Cardiac fibroblast (primary cell): ENCODE data around the gene DCAF6.
A peak's percentile ranks its signal among the peaks of the same experiment; 100 is the strongest.
"Not testable (repeated sequence)": the region's sequence is repeated elsewhere in the genome, so short reads cannot be mapped to it uniquely, and the experiment has no call there.

Source experiments
- DNase-seq, 2 donors: peaks; one replicate each; pipeline versions ENCODE4 v3.0.0 to v3.0.0-alpha.2; 2010; ENCODE audit warnings: low read depth in 2 of 2
- H3K4me3 ChIP-seq, 2 donors: replicated peaks in 1 of 2; 1 replicate in 1 of 2; 2 replicates in 1 of 2; pipeline ENCODE4 v1.5.1; 2011; ENCODE audit warnings: low read depth in 2 of 2, low read length in 2 of 2, mild to moderate bottlenecking in 2 of 2, moderate library complexity in 1 of 2
- CTCF ChIP-seq: IDR thresholded peaks from one replicate; pipeline ENCODE4 v1.5.1; 2011; ENCODE audit warnings: low read depth, mild to moderate bottlenecking, low read length, inconsistent platforms

DCAF6 gene

DNA sequence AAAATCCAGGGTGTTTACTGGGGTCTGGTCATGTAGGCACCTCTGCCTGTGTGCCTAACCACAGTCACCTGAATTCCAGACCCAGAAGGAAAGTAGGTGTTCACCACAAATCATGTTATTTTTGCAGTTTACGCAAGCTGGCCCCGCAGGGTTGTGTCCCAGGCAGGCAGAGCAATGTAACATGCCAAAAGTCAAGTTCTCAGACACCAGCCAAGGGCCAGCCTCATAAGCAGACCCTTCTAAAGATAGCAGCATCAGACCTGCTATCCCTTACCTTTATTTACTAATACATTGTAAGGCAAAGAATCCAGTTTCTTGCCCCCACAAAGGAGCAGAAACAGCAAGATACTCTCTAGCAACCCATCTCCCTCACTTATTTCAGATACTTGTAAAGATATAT lies 117.2 kb downstream of the DCAF6 start:
- no peak for DNase-seq
- TF ChIP-seq CTCF: no peak
- H3K4me3 ChIP-seq: no peak overlapping the region

DNA sequence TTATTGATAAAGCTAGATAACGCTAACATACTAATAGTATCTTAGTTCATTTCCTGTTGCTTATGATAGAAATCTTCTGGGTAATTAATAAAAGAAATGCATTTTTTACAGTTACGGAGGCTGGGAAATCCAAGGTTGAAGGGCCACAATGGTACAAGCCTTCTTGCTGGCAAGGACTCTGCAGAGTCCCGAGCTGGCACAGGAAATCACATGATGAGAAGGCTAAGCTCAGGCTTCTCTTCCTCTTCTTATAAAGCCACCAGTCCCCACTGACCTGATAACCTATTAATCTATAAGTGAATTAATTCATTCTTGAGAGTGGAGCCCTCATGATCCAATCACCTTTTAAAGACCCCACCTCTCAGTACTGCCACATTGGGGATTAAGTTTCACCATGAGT lies 117.6 kb downstream of the DCAF6 start:
- no peak for DNase-seq
- H3K4me3 ChIP-seq: no peak overlapping the region
- TF ChIP-seq CTCF: no peak

DNA sequence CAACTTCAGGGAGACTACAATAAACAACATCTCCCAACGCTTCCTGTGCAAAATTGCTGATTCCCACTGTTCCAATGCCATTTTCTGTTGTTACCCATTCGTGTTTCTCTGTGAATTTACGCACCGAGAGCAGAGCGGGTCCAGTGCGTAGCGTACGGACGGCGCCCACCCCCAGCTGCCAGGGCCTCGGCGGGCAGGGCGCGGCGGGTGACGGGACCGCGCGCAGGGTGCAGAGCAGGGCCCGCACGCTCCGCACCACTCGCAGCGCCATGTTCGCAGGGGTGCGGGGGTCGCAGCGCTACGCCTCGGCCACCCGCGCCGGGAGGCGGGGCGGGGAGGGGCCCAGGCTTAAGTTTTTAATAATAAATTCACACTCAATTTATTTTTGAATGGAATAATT lies 119.7 kb downstream of the DCAF6 start:
- DNase-seq, H3K4me3 ChIP-seq: not testable (repeated sequence)

DNA sequence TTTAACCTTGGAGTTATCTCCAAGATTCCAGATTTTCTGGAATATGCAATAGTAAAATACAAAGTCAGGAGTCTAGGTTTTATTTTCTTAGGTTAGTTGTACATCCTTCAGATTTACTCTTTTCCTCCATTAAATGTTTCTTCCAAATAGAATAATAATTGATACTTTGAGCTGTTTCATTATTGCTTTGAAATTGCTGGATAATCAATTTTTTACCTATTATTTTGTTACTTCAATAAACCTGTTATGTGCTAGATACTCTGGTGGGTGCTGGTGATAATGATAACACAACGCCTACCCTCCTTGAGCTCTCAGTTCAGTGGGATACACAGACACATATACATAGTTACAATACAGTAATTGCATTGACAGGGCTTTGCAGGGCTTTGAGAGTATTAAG lies 120.9 kb downstream of the DCAF6 start:
- DNase-seq: no peak
- TF ChIP-seq CTCF: no peak
- H3K4me3 ChIP-seq: no peak overlapping the region

- no peak overlapping the region for H3K4me3 ChIP-seq
- DNase-seq: peak; percentile 15 to 48
- TF ChIP-seq CTCF: no peak
These were observed 121.4 kb downstream of the DCAF6 start for GRCh38 chr1:168057921-168058320.

DNA sequence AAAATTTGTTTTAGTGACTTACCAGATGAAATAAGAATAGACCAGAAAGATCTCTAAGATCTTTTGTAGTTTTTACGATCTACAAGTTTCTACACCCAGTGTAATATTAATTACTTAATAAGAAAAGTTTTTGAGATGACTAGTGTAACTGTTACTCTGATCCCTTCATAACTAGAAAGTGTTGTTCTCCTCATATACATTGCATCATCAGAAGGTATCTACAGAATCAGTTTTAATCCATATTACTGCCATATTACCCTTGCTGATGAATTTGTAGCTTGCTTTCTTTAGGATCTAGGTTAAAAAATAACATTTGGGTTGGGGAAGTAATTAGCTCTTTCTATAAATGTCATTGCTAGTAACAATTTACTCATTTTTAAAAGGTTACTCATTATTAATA lies 127.7 kb downstream of the DCAF6 start:
- no peak overlapping the region for H3K4me3 ChIP-seq
- DNase-seq: no peak
- no peak for TF ChIP-seq CTCF

DNA sequence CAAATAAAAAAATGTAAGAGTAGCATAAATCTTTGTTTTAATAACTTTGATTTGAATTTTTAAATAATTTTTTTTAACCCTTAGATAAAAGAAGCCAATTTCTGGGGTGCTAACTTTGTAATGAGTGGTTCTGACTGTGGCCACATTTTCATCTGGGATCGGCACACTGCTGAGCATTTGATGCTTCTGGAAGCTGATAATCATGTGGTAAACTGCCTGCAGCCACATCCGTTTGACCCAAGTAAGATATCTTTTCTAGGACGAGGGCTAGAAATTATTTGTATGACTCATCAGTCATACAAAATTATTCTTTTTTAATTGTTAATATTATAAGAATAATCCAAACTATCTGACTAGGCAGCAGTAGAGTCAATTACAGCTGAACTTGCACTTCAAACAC lies 129.0 kb downstream of the DCAF6 start:
- H3K4me3 ChIP-seq: no peak overlapping the region
- DNase-seq: no peak
- TF ChIP-seq CTCF: no peak
